GM20000 (cell line): ENCODE measurements around the gene C3.
"Not testable (repeated sequence)": the region's sequence is repeated elsewhere in the genome, so short reads cannot be mapped to it uniquely, and the experiment has no call there.

Source experiments
- DNase-seq: peaks from one replicate; pipeline ENCODE4 v3.0.0; 2012; ENCODE audit warnings: low spot score
- CTCF ChIP-seq: IDR thresholded peaks from 2 replicates; pipeline ENCODE4 v1.5.1; 2012; ENCODE audit warnings: mild to moderate bottlenecking, control low read depth; ENCODE audit errors: extremely low read depth, missing control alignments

C3 gene

GRCh38 chr19:6752256-6753177 lies 32.1 kb upstream of the C3 start:
- DNase-seq = no peak
- TF ChIP-seq CTCF = no peak

DNA sequence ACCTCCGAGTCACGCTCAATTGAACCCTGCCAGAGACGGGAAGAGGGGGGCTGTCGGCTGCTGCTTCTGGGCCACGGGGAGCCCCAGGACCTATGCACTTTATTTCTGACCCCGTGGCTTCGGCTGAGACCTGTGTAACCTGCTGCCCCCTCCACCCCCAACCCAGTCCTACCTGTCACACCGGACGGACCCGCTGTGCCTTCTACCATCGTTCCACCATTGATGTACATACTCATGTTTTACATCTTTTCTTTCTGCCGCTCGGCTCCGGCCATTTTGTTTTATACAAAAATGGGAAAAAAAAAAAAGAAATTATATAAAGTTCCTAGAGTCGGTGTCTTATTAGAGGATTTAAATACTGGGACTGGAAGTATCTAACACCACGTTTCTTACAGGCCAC lies 30.7 kb upstream of the C3 start:
- no peak for TF ChIP-seq CTCF
- no peak for DNase-seq

DNA sequence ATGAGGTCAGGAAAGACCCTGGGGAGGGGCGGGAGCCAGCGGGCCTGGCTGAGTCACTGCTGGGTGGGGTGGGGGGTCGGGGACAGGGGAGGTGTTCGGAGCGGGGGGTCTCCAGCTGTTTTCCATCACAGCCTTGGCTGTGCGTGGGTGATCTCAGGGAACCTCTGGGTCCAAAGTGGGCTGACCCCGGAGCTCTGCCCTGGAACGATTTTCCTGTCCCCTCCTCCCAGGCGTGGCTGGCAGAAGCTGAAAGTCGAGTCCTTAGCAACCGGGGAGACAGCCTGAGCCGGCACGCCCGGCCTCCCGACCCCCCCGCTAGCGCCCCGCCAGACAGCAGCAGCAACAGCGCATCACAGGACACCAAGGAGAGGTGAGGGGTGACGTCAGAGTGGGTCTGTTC lies 29.6 kb upstream of the C3 start:
- TF ChIP-seq CTCF = no peak
- DNase-seq = no peak

GRCh38 chr19:6748543-6748942 lies 28.1 kb upstream of the C3 start:
- DNase-seq = not testable (repeated sequence)

GRCh38 chr19:6745965-6746364 lies 25.5 kb upstream of the C3 start:
- DNase-seq = no peak
- no peak for TF ChIP-seq CTCF

GRCh38 chr19:6744381-6745301 lies 24.2 kb upstream of the C3 start:
- TF ChIP-seq CTCF = no peak
- DNase-seq = no peak

- no peak for TF ChIP-seq CTCF
- no peak for DNase-seq
Measured at GRCh38 chr19:6743714-6744380, 23.4 kb upstream of the C3 start.
